HG03060 (cell line): ENCODE results near the gene ZNF836.
"Not testable (repeated sequence)": the region's sequence is repeated elsewhere in the genome, so short reads cannot be mapped to it uniquely, and the experiment has no call there.

Experiments
- ATAC-seq: cut with Tn5 transposase; IDR thresholded peaks from one replicate; pipeline ENCODE4 v1.9.1; 2021; ENCODE audit warnings: low read depth, moderate number of reproducible peaks; ENCODE audit not compliant: unreplicated experiment

ZNF836 gene

GRCh38 chr19:52171321-52172169 lies at the start of gene ZNF836:
Gene ZNF836 (minus strand): TSS chr19:52171621. CDS start chr19:52168072, 3,549 bp downstream.
- ATAC-seq: no peak

- ATAC-seq: no peak
These were observed 49.6 kb upstream of the ZNF836 start for GRCh38 chr19:52221031-52221430.

- no peak for ATAC-seq
These were observed 48.2 kb upstream of the ZNF836 start for GRCh38 chr19:52219611-52220010.

GRCh38 chr19:52217576-52217975 lies 46.2 kb upstream of the ZNF836 start:
- ATAC-seq: no peak

GRCh38 chr19:52216401-52216800 lies 45.0 kb upstream of the ZNF836 start:
- no peak for ATAC-seq

GRCh38 chr19:52214241-52214640 lies 42.8 kb upstream of the ZNF836 start:
- ATAC-seq: no peak

- no peak for ATAC-seq
These were observed 41.3 kb upstream of the ZNF836 start for GRCh38 chr19:52212572-52213255.

- no peak for ATAC-seq
These were observed 40.6 kb upstream of the ZNF836 start for GRCh38 chr19:52211926-52212571.

- no peak for ATAC-seq
These were observed 39.8 kb upstream of the ZNF836 start for GRCh38 chr19:52211203-52211602.

- ATAC-seq: no peak
These were observed 35.1 kb upstream of the ZNF836 start for GRCh38 chr19:52206481-52206880.

GRCh38 chr19:52200755-52201391 lies 29.5 kb upstream of the ZNF836 start:
- ATAC-seq: not testable (repeated sequence)

- ATAC-seq: no peak
These were observed 28.6 kb upstream of the ZNF836 start for GRCh38 chr19:52200044-52200443.

GRCh38 chr19:52198678-52199077 lies 27.3 kb upstream of the ZNF836 start:
- no peak for ATAC-seq

GRCh38 chr19:52197964-52198363 lies 26.5 kb upstream of the ZNF836 start:
- no peak for ATAC-seq

GRCh38 chr19:52196256-52196967 lies 25.0 kb upstream of the ZNF836 start:
- no peak for ATAC-seq

- ATAC-seq: no peak
These were observed 20.5 kb upstream of the ZNF836 start for GRCh38 chr19:52191951-52192350.

- no peak for ATAC-seq
These were observed 20.0 kb upstream of the ZNF836 start for GRCh38 chr19:52191389-52191788.

- ATAC-seq: no peak
These were observed 19.3 kb upstream of the ZNF836 start for GRCh38 chr19:52190487-52191293.

GRCh38 chr19:52189735-52190486 lies 18.5 kb upstream of the ZNF836 start, which contains the start of gene PPP2R1A:
Gene PPP2R1A (plus strand): TSS chr19:52190052. CDS start chr19:52190097, 45 bp downstream.
- ATAC-seq: peak; percentile 91
